HEK293 (cell line): ENCODE measurements around the gene LDB2.

ENCODE experiments used
- CTCF ChIA-PET: fragments of 350-600 bp; formaldehyde crosslinking; extraction: SDS; loops from one replicate; lab custom pipeline; 2021; ENCODE audit warnings: antibody characterized with exemption; lab: Yijun Ruan, JAX
- POLR2A ChIA-PET: fragments of 300-600 bp; formaldehyde crosslinking; extraction: SDS; loops from one replicate; lab custom pipeline; 2020; ENCODE audit warnings: antibody characterized with exemption, inconsistent platforms; lab: Yijun Ruan, JAX
- H3K27ac ChIP-seq: fragments of 200-500 bp; sonication (Bioruptor generic); 2 replicates; pipeline ENCODE4 v1.5.1; 2014; ENCODE audit warnings: low read depth, low read length, control low read depth, inconsistent platforms; ENCODE audit errors: extremely low read depth
- H3K36me3 ChIP-seq, 2 experiments: fragments of 200-500 bp in 1 of 2; sonication (Bioruptor generic) in 1 of 2; 1 replicate in 1 of 2; 2 replicates in 1 of 2; pipeline ENCODE4 v1.5.1; 2014 to 2017; ENCODE audit warnings: inconsistent platforms in 2 of 2, low read length in 2 of 2; ENCODE audit not compliant: control insufficient read depth in 2 of 2, insufficient read depth in 1 of 2
- H3K4me1 ChIP-seq: fragments of 200-500 bp; sonication (Bioruptor generic); 2 replicates; pipeline ENCODE4 v1.5.1; 2014; ENCODE audit warnings: mild to moderate bottlenecking, low read length, inconsistent platforms; ENCODE audit not compliant: control insufficient read depth, insufficient read depth
- H3K4me3 ChIP-seq: 2 replicates; pipeline ENCODE4 v1.5.1; 2011; ENCODE audit warnings: low read depth, mild to moderate bottlenecking, control low read depth, low read length, moderate library complexity
- H3K9me3 ChIP-seq: fragments of 200-500 bp; sonication (Bioruptor generic); 2 replicates; pipeline ENCODE4 v1.5.1; 2014; ENCODE audit warnings: low read depth, low read length, inconsistent platforms; ENCODE audit not compliant: control insufficient read depth, insufficient read depth
- HOXC10 ChIP-seq: sonication (generic); formaldehyde crosslinking; IDR thresholded peaks from 2 replicates; pipeline ENCODE4 v1.8.1; 2023; ENCODE audit warnings: mild to moderate bottlenecking, missing genetic modification reagents
- MEIS1 ChIP-seq: sonication (generic); formaldehyde crosslinking; IDR thresholded peaks from 2 replicates; pipeline ENCODE4 v1.8.1; 2022; ENCODE audit warnings: missing genetic modification reagents, mild to moderate bottlenecking, borderline replicate concordance
- OSR2 ChIP-seq: fragments of 450-650 bp; formaldehyde crosslinking; IDR thresholded peaks from 2 replicates; pipeline ENCODE4 v1.5.1; 2016; ENCODE audit warnings: missing biosample characterization, missing genetic modification characterization
- SALL2 ChIP-seq: fragments of 450-650 bp; formaldehyde crosslinking; IDR thresholded peaks from 2 replicates; pipeline ENCODE4 v1.5.0; 2017; ENCODE audit warnings: missing biosample characterization, mild to moderate bottlenecking, missing genetic modification characterization, borderline replicate concordance
- ZBTB1 ChIP-seq: fragments of 450-650 bp; formaldehyde crosslinking; IDR thresholded peaks from 2 replicates; pipeline ENCODE4 v1.5.1; 2016; ENCODE audit warnings: missing biosample characterization, missing genetic modification characterization
- ZNF112 ChIP-seq: fragments of 450-650 bp; formaldehyde crosslinking; IDR thresholded peaks from 2 replicates; pipeline ENCODE4 v1.5.0; 2017; ENCODE audit warnings: missing biosample characterization, missing genetic modification characterization
- ZNF140 ChIP-seq: fragments of 450-650 bp; formaldehyde crosslinking; IDR thresholded peaks from 2 replicates; pipeline ENCODE4 v1.5.1; 2016; ENCODE audit warnings: missing biosample characterization, missing genetic modification characterization
- ZNF174 ChIP-seq: fragments of 450-650 bp; formaldehyde crosslinking; IDR thresholded peaks from 2 replicates; pipeline ENCODE4 v1.5.0; 2017; ENCODE audit warnings: missing biosample characterization, mild to moderate bottlenecking, missing genetic modification characterization
- ZNF404 ChIP-seq: fragments of 450-650 bp; formaldehyde crosslinking; IDR thresholded peaks from 2 replicates; pipeline ENCODE4 v1.5.1; 2017; ENCODE audit warnings: missing biosample characterization, missing genetic modification characterization
- ZNF433 ChIP-seq: fragments of 450-650 bp; formaldehyde crosslinking; IDR thresholded peaks from 2 replicates; pipeline ENCODE4 v1.5.1; 2016; ENCODE audit warnings: missing biosample characterization, missing genetic modification characterization, low read depth
- ZNF530 ChIP-seq: fragments of 450-650 bp; formaldehyde crosslinking; IDR thresholded peaks from 2 replicates; pipeline ENCODE4 v1.5.1; 2016; ENCODE audit warnings: low read depth, missing biosample characterization, missing genetic modification characterization
- ZNF544 ChIP-seq: fragments of 450-650 bp; formaldehyde crosslinking; IDR thresholded peaks from 2 replicates; pipeline ENCODE4 v1.5.0; 2017; ENCODE audit warnings: missing biosample characterization, missing genetic modification characterization
- ZNF660 ChIP-seq: fragments of 450-650 bp; IDR thresholded peaks from 2 replicates; pipeline ENCODE4 v1.5.1; 2018; ENCODE audit warnings: missing biosample characterization, mild to moderate bottlenecking, missing genetic modification characterization
- ZNF664 ChIP-seq: fragments of 450-650 bp; formaldehyde crosslinking; IDR thresholded peaks from 2 replicates; pipeline ENCODE4 v1.5.1; 2016; ENCODE audit warnings: missing biosample characterization, missing genetic modification characterization
- ZNF76 ChIP-seq: fragments of 450-650 bp; formaldehyde crosslinking; IDR thresholded peaks from 2 replicates; pipeline ENCODE4; 2016; ENCODE audit warnings: low read depth, missing biosample characterization, missing genetic modification characterization, borderline replicate concordance
- ZNF776 ChIP-seq: fragments of 450-650 bp; formaldehyde crosslinking; IDR thresholded peaks from 2 replicates; pipeline ENCODE4 v1.5.0; 2017; ENCODE audit warnings: missing biosample characterization, missing genetic modification characterization, borderline replicate concordance
- ZXDB ChIP-seq: fragments of 450-650 bp; formaldehyde crosslinking; IDR thresholded peaks from 2 replicates; pipeline ENCODE4 v1.5.1; 2016; ENCODE audit warnings: missing biosample characterization, missing genetic modification characterization
- TF ChIP-seq, protein P1 (sequence below): fragments of 450-650 bp; formaldehyde crosslinking; IDR thresholded peaks from 2 replicates; pipeline ENCODE4 v1.5.1; 2016; ENCODE audit warnings: missing biosample characterization, missing genetic modification characterization, borderline replicate concordance
- TF ChIP-seq, protein P2 (sequence below): fragments of 450-650 bp; formaldehyde crosslinking; IDR thresholded peaks from 2 replicates; pipeline ENCODE4 v1.5.1; 2016; ENCODE audit warnings: missing biosample characterization, missing genetic modification characterization, low read depth
- TF ChIP-seq, protein P3 (sequence below): fragments of 450-650 bp; formaldehyde crosslinking; IDR thresholded peaks from 2 replicates; pipeline ENCODE4 v1.5.1; 2016; ENCODE audit warnings: missing biosample characterization, missing genetic modification characterization
- TF ChIP-seq, protein P4 (sequence below): fragments of 450-650 bp; formaldehyde crosslinking; IDR thresholded peaks from 2 replicates; pipeline ENCODE4 v1.5.1; 2016; ENCODE audit warnings: missing biosample characterization, missing genetic modification characterization

The LDB2 gene

DNA sequence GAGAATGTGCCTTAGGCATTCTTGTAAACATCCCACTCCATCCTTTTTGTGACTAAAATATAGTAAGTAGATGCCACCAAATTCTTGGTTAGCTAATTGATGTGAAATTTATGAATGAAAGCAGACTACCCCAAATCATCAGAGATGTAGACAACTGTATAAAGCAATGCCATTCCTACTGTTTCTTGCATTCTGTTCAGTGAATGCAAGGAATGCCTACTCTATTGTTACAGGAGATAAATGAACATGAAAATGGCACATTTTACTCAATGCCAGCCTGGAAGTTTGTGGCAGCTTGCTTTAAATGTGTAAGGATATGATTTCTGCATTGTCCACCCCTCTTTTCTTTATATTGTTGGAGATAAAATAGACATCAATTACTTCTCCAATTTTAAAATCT is 317.9 kb downstream of the LDB2 start:
- no peak overlapping the region for H3K4me3 ChIP-seq
- H3K36me3 ChIP-seq = no peaks in the 10 kb centered on the region
- H3K9me3 ChIP-seq = no peaks in the 10 kb centered on the region
- ChIA-PET POLR2A (no interaction called here), CTCF (no interaction called here)
- no peak overlapping the region for H3K27ac ChIP-seq
- H3K4me1 ChIP-seq = no peaks in the 10 kb centered on the region
- no peak for TF ChIP-seq OSR2 (tag by site-specific recombination)

DNA sequence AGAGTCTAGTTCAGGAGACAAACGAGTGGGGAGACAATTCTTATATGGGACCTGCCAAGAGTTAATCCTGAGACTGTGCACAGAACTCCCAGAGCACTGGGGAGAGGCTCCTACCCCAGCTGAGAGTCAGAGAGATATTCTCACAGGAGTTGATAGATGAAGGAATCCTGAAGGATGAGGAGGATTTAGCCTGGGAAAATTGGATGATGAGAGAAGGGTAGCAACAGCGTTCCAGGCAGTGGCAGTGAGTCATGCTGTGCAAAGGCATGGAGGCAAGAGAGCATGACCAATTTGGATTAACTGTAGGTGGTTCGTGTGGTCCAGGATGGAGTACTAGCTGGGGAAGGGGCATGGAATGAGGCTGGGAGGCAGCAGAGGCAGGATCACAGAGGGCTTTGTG is 318.6 kb downstream of the LDB2 start:
- ChIA-PET CTCF (no interaction called here), POLR2A (no interaction called here)
- TF ChIP-seq, protein P1, sequence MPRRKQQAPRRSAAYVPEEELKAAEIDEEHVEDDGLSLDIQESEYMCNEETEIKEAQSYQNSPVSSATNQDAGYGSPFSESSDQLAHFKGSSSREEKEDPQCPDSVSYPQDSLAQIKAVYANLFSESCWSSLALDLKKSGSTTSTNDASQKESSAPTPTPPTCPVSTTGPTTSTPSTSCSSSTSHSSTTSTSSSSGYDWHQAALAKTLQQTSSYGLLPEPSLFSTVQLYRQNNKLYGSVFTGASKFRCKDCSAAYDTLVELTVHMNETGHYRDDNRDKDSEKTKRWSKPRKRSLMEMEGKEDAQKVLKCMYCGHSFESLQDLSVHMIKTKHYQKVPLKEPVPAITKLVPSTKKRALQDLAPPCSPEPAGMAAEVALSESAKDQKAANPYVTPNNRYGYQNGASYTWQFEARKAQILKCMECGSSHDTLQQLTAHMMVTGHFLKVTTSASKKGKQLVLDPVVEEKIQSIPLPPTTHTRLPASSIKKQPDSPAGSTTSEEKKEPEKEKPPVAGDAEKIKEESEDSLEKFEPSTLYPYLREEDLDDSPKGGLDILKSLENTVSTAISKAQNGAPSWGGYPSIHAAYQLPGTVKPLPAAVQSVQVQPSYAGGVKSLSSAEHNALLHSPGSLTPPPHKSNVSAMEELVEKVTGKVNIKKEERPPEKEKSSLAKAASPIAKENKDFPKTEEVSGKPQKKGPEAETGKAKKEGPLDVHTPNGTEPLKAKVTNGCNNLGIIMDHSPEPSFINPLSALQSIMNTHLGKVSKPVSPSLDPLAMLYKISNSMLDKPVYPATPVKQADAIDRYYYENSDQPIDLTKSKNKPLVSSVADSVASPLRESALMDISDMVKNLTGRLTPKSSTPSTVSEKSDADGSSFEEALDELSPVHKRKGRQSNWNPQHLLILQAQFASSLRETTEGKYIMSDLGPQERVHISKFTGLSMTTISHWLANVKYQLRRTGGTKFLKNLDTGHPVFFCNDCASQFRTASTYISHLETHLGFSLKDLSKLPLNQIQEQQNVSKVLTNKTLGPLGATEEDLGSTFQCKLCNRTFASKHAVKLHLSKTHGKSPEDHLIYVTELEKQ (tag by site-specific recombination) = no peak
- TF ChIP-seq HOXC10 (CRISPR knock-in tag) (no peak), ZNF76 (tag by site-specific recombination) (no peak), ZNF112 (tag by site-specific recombination) (no peak), ZNF433 (tag by site-specific recombination) (no peak), MEIS1 (CRISPR knock-in tag) (no peak), SALL2 (no peak), ZBTB1 (tag by site-specific recombination) (no peak), ZNF544 (tag by site-specific recombination) (no peak), ZNF174 (tag by site-specific recombination) (no peak), ZNF776 (tag by site-specific recombination) (no peak), ZNF404 (tag by site-specific recombination) (no peak), ZXDB (tag by site-specific recombination) (no peak), ZNF530 (tag by site-specific recombination) (no peak), ZNF660 (tag by site-specific recombination) (no peak), ZNF664 (tag by site-specific recombination) (no peak), ZNF140 (tag by site-specific recombination) (no peak)
- TF ChIP-seq, protein P2, sequence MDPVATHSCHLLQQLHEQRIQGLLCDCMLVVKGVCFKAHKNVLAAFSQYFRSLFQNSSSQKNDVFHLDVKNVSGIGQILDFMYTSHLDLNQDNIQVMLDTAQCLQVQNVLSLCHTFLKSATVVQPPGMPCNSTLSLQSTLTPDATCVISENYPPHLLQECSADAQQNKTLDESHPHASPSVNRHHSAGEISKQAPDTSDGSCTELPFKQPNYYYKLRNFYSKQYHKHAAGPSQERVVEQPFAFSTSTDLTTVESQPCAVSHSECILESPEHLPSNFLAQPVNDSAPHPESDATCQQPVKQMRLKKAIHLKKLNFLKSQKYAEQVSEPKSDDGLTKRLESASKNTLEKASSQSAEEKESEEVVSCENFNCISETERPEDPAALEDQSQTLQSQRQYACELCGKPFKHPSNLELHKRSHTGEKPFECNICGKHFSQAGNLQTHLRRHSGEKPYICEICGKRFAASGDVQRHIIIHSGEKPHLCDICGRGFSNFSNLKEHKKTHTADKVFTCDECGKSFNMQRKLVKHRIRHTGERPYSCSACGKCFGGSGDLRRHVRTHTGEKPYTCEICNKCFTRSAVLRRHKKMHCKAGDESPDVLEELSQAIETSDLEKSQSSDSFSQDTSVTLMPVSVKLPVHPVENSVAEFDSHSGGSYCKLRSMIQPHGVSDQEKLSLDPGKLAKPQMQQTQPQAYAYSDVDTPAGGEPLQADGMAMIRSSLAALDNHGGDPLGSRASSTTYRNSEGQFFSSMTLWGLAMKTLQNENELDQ (tag by site-specific recombination) = no peak
- TF ChIP-seq, protein P3, sequence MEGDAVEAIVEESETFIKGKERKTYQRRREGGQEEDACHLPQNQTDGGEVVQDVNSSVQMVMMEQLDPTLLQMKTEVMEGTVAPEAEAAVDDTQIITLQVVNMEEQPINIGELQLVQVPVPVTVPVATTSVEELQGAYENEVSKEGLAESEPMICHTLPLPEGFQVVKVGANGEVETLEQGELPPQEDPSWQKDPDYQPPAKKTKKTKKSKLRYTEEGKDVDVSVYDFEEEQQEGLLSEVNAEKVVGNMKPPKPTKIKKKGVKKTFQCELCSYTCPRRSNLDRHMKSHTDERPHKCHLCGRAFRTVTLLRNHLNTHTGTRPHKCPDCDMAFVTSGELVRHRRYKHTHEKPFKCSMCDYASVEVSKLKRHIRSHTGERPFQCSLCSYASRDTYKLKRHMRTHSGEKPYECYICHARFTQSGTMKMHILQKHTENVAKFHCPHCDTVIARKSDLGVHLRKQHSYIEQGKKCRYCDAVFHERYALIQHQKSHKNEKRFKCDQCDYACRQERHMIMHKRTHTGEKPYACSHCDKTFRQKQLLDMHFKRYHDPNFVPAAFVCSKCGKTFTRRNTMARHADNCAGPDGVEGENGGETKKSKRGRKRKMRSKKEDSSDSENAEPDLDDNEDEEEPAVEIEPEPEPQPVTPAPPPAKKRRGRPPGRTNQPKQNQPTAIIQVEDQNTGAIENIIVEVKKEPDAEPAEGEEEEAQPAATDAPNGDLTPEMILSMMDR (tag by site-specific recombination) = no peak
- TF ChIP-seq, protein P4, sequence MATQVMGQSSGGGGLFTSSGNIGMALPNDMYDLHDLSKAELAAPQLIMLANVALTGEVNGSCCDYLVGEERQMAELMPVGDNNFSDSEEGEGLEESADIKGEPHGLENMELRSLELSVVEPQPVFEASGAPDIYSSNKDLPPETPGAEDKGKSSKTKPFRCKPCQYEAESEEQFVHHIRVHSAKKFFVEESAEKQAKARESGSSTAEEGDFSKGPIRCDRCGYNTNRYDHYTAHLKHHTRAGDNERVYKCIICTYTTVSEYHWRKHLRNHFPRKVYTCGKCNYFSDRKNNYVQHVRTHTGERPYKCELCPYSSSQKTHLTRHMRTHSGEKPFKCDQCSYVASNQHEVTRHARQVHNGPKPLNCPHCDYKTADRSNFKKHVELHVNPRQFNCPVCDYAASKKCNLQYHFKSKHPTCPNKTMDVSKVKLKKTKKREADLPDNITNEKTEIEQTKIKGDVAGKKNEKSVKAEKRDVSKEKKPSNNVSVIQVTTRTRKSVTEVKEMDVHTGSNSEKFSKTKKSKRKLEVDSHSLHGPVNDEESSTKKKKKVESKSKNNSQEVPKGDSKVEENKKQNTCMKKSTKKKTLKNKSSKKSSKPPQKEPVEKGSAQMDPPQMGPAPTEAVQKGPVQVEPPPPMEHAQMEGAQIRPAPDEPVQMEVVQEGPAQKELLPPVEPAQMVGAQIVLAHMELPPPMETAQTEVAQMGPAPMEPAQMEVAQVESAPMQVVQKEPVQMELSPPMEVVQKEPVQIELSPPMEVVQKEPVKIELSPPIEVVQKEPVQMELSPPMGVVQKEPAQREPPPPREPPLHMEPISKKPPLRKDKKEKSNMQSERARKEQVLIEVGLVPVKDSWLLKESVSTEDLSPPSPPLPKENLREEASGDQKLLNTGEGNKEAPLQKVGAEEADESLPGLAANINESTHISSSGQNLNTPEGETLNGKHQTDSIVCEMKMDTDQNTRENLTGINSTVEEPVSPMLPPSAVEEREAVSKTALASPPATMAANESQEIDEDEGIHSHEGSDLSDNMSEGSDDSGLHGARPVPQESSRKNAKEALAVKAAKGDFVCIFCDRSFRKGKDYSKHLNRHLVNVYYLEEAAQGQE (tag by site-specific recombination) = no peak
- Histone ChIP-seq H3K9me3 (no peaks in the 10 kb centered on the region), H3K27ac (no peak overlapping the region), H3K4me3 (no peak overlapping the region), H3K36me3 (no peaks in the 10 kb centered on the region), H3K4me1 (no peaks in the 10 kb centered on the region)
